Parathyroid adenoma (tissue), 2 donors: ENCODE data around the gene LCN15.

ENCODE experiments used
- H2AFZ ChIP-seq: fragments of 300-600 bp; sonication (generic); one replicate; pipeline ENCODE4 v1.7.0; 2017; ENCODE audit warnings: antibody characterized with exemption, mild to moderate bottlenecking
- H3K27ac ChIP-seq: fragments of 300-600 bp; sonication (generic); one replicate; pipeline ENCODE4 v1.7.0; 2017
- H3K27me3 ChIP-seq: fragments of 300-600 bp; sonication (generic); one replicate; pipeline ENCODE4 v1.7.0; 2017; ENCODE audit warnings: low read length; ENCODE audit not compliant: control insufficient read depth, insufficient read depth
- H3K36me3 ChIP-seq: fragments of 300-600 bp; sonication (generic); one replicate; pipeline ENCODE4 v1.7.0; 2017; ENCODE audit warnings: low read length; ENCODE audit not compliant: control insufficient read depth, insufficient read depth
- H3K4me1 ChIP-seq: fragments of 300-600 bp; sonication (generic); one replicate; pipeline ENCODE4 v1.7.0; 2017; ENCODE audit warnings: control low read depth
- H3K4me2 ChIP-seq: fragments of 300-600 bp; sonication (generic); one replicate; pipeline ENCODE4 v1.7.0; 2017; ENCODE audit warnings: low read length
- H3K4me3 ChIP-seq: fragments of 300-600 bp; sonication (generic); one replicate; pipeline ENCODE4 v1.7.0; 2017; ENCODE audit warnings: low read depth, low read length
- H3K79me2 ChIP-seq: fragments of 300-600 bp; sonication (generic); one replicate; pipeline ENCODE4 v1.7.0; 2017; ENCODE audit warnings: control low read depth
- H3K9ac ChIP-seq: fragments of 300-600 bp; sonication (generic); one replicate; pipeline ENCODE4 v1.7.0; 2017; ENCODE audit warnings: mild to moderate bottlenecking
- H3K9me3 ChIP-seq: fragments of 300-600 bp; sonication (generic); one replicate; pipeline ENCODE4 v1.7.0; 2017; ENCODE audit warnings: low read length; ENCODE audit not compliant: control insufficient read depth
- TF ChIP-seq, protein P1 (sequence below): fragments of 300-600 bp; sonication (generic); IDR thresholded peaks from one replicate; pipeline ENCODE4 v1.7.0; 2017; ENCODE audit warnings: antibody characterized with exemption, mild to moderate bottlenecking
- donor health status: primary hyperparathyroidism.

LCN15 gene

DNA sequence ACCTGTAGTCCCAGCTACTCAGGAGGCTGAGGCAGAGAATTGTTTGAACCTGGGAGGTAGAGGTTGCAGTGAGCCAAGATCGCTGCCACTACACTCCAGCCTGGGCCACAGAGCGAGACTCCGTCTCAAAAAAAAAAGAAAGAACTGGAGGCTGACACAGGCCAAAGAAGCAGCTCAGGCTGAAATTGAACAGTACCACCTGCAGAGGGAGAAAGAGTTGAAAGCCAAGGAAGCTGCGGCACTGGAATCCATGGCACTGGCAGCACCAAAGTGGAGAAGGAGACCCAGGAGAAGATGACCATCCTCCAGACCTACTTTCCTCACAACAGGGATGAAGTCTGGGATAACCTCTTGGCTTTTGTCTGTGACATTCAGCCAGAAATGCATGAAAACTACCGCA is 15.5 kb upstream of the LCN15 start:
- H3K27me3 ChIP-seq, result no peaks in the 10 kb centered on the region
- no peaks in the 10 kb centered on the region for H3K4me1 ChIP-seq
- no peak overlapping the region for H3K9ac ChIP-seq
- no peak overlapping the region for H2AFZ ChIP-seq
- no peaks in the 10 kb centered on the region for H3K9me3 ChIP-seq
- TF ChIP-seq, protein P1, sequence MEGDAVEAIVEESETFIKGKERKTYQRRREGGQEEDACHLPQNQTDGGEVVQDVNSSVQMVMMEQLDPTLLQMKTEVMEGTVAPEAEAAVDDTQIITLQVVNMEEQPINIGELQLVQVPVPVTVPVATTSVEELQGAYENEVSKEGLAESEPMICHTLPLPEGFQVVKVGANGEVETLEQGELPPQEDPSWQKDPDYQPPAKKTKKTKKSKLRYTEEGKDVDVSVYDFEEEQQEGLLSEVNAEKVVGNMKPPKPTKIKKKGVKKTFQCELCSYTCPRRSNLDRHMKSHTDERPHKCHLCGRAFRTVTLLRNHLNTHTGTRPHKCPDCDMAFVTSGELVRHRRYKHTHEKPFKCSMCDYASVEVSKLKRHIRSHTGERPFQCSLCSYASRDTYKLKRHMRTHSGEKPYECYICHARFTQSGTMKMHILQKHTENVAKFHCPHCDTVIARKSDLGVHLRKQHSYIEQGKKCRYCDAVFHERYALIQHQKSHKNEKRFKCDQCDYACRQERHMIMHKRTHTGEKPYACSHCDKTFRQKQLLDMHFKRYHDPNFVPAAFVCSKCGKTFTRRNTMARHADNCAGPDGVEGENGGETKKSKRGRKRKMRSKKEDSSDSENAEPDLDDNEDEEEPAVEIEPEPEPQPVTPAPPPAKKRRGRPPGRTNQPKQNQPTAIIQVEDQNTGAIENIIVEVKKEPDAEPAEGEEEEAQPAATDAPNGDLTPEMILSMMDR, result no peak
- no peak overlapping the region for H3K4me2 ChIP-seq
- H3K36me3 ChIP-seq, result no peaks in the 10 kb centered on the region
- H3K4me3 ChIP-seq, result no peak overlapping the region
- H3K27ac ChIP-seq, result no peak overlapping the region
- no peaks in the 10 kb centered on the region for H3K79me2 ChIP-seq

GRCh38 chr9:136777359-136777758 is 13.0 kb upstream of the LCN15 start:
- no peak overlapping the region for H3K9ac ChIP-seq
- TF ChIP-seq, protein P1, result no peak
- H3K4me3 ChIP-seq, result no peak overlapping the region
- no peaks in the 10 kb centered on the region for H3K27me3 ChIP-seq
- H3K36me3 ChIP-seq, result no peaks in the 10 kb centered on the region
- H3K79me2 ChIP-seq, result no peaks in the 10 kb centered on the region
- no peaks in the 10 kb centered on the region for H3K9me3 ChIP-seq
- H3K27ac ChIP-seq, result no peak overlapping the region
- no peak overlapping the region for H3K4me2 ChIP-seq
- H2AFZ ChIP-seq, result no peak overlapping the region
- H3K4me1 ChIP-seq, result no peaks in the 10 kb centered on the region

GRCh38 chr9:136776947-136777346 is 12.6 kb upstream of the LCN15 start:
- H3K9me3 ChIP-seq, result no peaks in the 10 kb centered on the region

GRCh38 chr9:136775191-136775590 is 10.9 kb upstream of the LCN15 start:
- Histone ChIP-seq H3K9ac (no peak overlapping the region), H3K27ac (no peak overlapping the region), H3K79me2 (no peaks in the 10 kb centered on the region), H3K27me3 (no peaks in the 10 kb centered on the region), H2AFZ (no peak overlapping the region), H3K4me3 (no peak overlapping the region), H3K4me2 (no peak overlapping the region), H3K4me1 (no peaks in the 10 kb centered on the region), H3K9me3 (no peaks in the 10 kb centered on the region), H3K36me3 (no peaks in the 10 kb centered on the region)
- TF ChIP-seq, protein P1, result no peak

More at GRCh38 chr9:136776947-136777346, 12.6 kb upstream of the LCN15 start:
- Histone ChIP-seq H3K4me2 (no peak overlapping the region), H3K9ac (no peak overlapping the region), H3K36me3 (no peaks in the 10 kb centered on the region), H3K27ac (no peak overlapping the region), H3K27me3 (no peaks in the 10 kb centered on the region), H3K4me3 (no peak overlapping the region), H3K4me1 (no peaks in the 10 kb centered on the region), H3K79me2 (no peaks in the 10 kb centered on the region), H2AFZ (no peak overlapping the region)
- TF ChIP-seq, protein P1, result no peak

GRCh38 chr9:136774416-136775045 is 10.2 kb upstream of the LCN15 start:
- Histone ChIP-seq H3K9ac (no peak overlapping the region), H3K27ac (no peak overlapping the region), H3K4me2 (no peak overlapping the region), H3K27me3 (no peaks in the 10 kb centered on the region), H3K9me3 (no peaks in the 10 kb centered on the region), H3K36me3 (no peaks in the 10 kb centered on the region), H2AFZ (no peak overlapping the region), H3K79me2 (no peaks in the 10 kb centered on the region), H3K4me3 (no peak overlapping the region), H3K4me1 (no peaks in the 10 kb centered on the region)
- TF ChIP-seq, protein P1, result no peak
